B cell (primary cell): ENCODE measurements around the gene EXOC1. TPM values are rescaled to one million over a fixed set of nuclear protein-coding genes. Genes with fewer than 3 reads are reported as not detected.
A peak's percentile ranks its signal among the peaks of the same experiment; 100 is the strongest.

ENCODE experiments used
- ATAC-seq: fragments of 200-7000 bp; cut with Tn5 transposase; one replicate; pipeline ENCODE4 v1.10.0; 2021; ENCODE audit warnings: low read depth, mild to moderate bottlenecking, moderate number of reproducible peaks, moderate library complexity
- CTCF ChIA-PET: fragments of 350-600 bp; sonication (Branson Sonifier 250); formaldehyde crosslinking; loops from one replicate; lab custom pipeline; 2021; ENCODE audit warnings: antibody characterized with exemption, inconsistent platforms; lab: Charles Lee
- POLR2A ChIA-PET: fragments of 350-600 bp; sonication (Branson Sonifier 250); formaldehyde crosslinking; loops from one replicate; lab custom pipeline; 2021; ENCODE audit warnings: antibody characterized with exemption; lab: Charles Lee
- DNase-seq: peaks from one replicate; pipeline ENCODE4 v3.0.0; 2013
- H2AFZ ChIP-seq: 2 replicates; pipeline ENCODE4 v1.6.1; 2012; ENCODE audit warnings: mild to moderate bottlenecking, low read depth, low read length; ENCODE audit not compliant: insufficient read depth, poor library complexity, severe bottlenecking
- H3K27ac ChIP-seq, 2 donors: 1 replicate in 1 of 2; 2 replicates in 1 of 2; pipeline ENCODE4 v1.5.1; 2012 to 2013; ENCODE audit warnings: low read length in 2 of 2, mild to moderate bottlenecking in 2 of 2, moderate library complexity in 1 of 2
- H3K27me3 ChIP-seq, 4 experiments: fragments of 200-600 bp in 1 of 4; sonication (generic) in 1 of 4; replicated peaks in 1 of 4; 1 replicate in 2 of 4; 2 replicates in 2 of 4; pipeline versions ENCODE4 v1.6.1 to v1.7.0; 2013 to 2016; ENCODE audit warnings: low read length in 3 of 4, mild to moderate bottlenecking in 2 of 4, mixed read lengths in 1 of 4, moderate library complexity in 1 of 4; ENCODE audit not compliant: insufficient read depth in 4 of 4, control insufficient read depth in 3 of 4; ENCODE audit errors: control extremely low read depth in 1 of 4
- H3K36me3 ChIP-seq, 2 experiments: replicated peaks in 1 of 2; 1 replicate in 1 of 2; 2 replicates in 1 of 2; pipeline versions ENCODE4 v1.6.1 to v1.7.1; 2013; ENCODE audit warnings: low read length in 1 of 2; ENCODE audit not compliant: insufficient read depth in 2 of 2, control insufficient read depth in 1 of 2; ENCODE audit errors: control extremely low read depth in 1 of 2, extremely low read depth in 1 of 2
- H3K4me1 ChIP-seq, 2 donors: fragments of 200-600 bp in 1 of 2; sonication (generic) in 1 of 2; 1 replicate in 1 of 2; 2 replicates in 1 of 2; pipeline versions ENCODE4 v1.5.1 to v1.6.1; 2013 to 2017; ENCODE audit warnings: low read length in 2 of 2; ENCODE audit not compliant: control insufficient read depth in 2 of 2, insufficient read depth in 2 of 2
- H3K4me2 ChIP-seq: replicated peaks from 2 replicates; pipeline ENCODE3; 2012; ENCODE audit warnings: mild to moderate bottlenecking, low read depth, low read length; ENCODE audit not compliant: poor library complexity, severe bottlenecking
- H3K4me3 ChIP-seq, 5 experiments: fragments of 200-600 bp in 1 of 5; sonication (generic) in 1 of 5; 1 replicate in 3 of 5; 2 replicates in 2 of 5; pipeline versions ENCODE4 v1.5.1 to v1.7.0; 2011 to 2016; ENCODE audit warnings: low read length in 4 of 5, mild to moderate bottlenecking in 4 of 5, low read depth in 2 of 5, control low read depth in 1 of 5, moderate library complexity in 1 of 5; ENCODE audit not compliant: insufficient read depth in 1 of 5; ENCODE audit errors: control extremely low read depth in 1 of 5, extremely low read depth in 1 of 5
- H3K79me2 ChIP-seq: fragments of 200-600 bp; sonication (generic); one replicate; pipeline ENCODE4 v1.6.0; 2016; ENCODE audit warnings: low read length; ENCODE audit not compliant: control insufficient read depth, insufficient read depth
- H3K9ac ChIP-seq: fragments of 200-600 bp; sonication (generic); 2 replicates; pipeline ENCODE4 v1.6.1; 2017; ENCODE audit warnings: mild to moderate bottlenecking, low read length, moderate library complexity
- H3K9me3 ChIP-seq, 3 donors: one replicate each; pipeline versions ENCODE4 v1.6.1 to v1.7.1; 2013; ENCODE audit warnings: low read length in 2 of 3; ENCODE audit not compliant: control insufficient read depth in 2 of 3, insufficient read depth in 1 of 3; ENCODE audit errors: control extremely low read depth in 1 of 3
- H4K20me1 ChIP-seq: 2 replicates; pipeline ENCODE4 v1.6.0; 2012; ENCODE audit warnings: mild to moderate bottlenecking, low read length; ENCODE audit not compliant: insufficient read depth, control insufficient read depth, poor library complexity, severe bottlenecking
- H3K27ac Mint-ChIP-seq: one replicate; pipeline ENCODE4 v1.8.0; 2021; ENCODE audit warnings: mixed read lengths
- H3K27me3 Mint-ChIP-seq: one replicate; pipeline ENCODE4 v1.8.0; 2021; ENCODE audit warnings: mixed read lengths
- H3K4me1 Mint-ChIP-seq: one replicate; pipeline ENCODE4 v1.8.0; 2021; ENCODE audit warnings: mixed read lengths
- H3K4me3 Mint-ChIP-seq: one replicate; pipeline ENCODE4 v1.8.0; 2021; ENCODE audit warnings: mixed read lengths
- H3K9me3 Mint-ChIP-seq: one replicate; pipeline ENCODE4 v1.8.0; 2022; ENCODE audit warnings: mixed read lengths; ENCODE audit not compliant: insufficient read depth
- EZH2 ChIP-seq: IDR thresholded peaks from 2 replicates; pipeline ENCODE4 v1.6.1; 2012; ENCODE audit warnings: borderline replicate concordance, low read depth, mild to moderate bottlenecking, moderate library complexity, low read length; ENCODE audit not compliant: insufficient read depth, poor library complexity, severe bottlenecking
- WGBS: methylation state at CpG from one replicate; pipeline ENCODE4 v1.1.5; 2013; ENCODE audit warnings: missing lambda C conversion rate; ENCODE audit not compliant: insufficient coverage; 5-methylcytosine and 5-hydroxymethylcytosine counted together
- intact Hi-C: fragments of 100-400 bp; cut with micrococcal nuclease; formaldehyde crosslinking; loops from one replicate; pipeline ENCODE4 v1.10.0; 2022
- polyA plus RNA-seq: library from polyadenylated mRNA; depleted of rRNA; stranded (reverse); fragments of >200 nt; gene quantifications from 2 replicates; pipeline ENCODE4 v1.2.3, GENCODE V29; 2012
- total RNA-seq, 2 donors: library from RNA; stranded (reverse); fragments of 120-200 nt in 1 of 2; gene quantifications; 1 replicate in 1 of 2; 2 replicates in 1 of 2; pipeline versions ENCODE4 v1.2.3 to v1.2.4, GENCODE V29; 2013 to 2022
- TF ChIP-seq, protein P1 (sequence below): fragments of 200-600 bp; IDR thresholded peaks from one replicate; pipeline ENCODE4 v1.8.0; 2022; ENCODE audit warnings: antibody characterized with exemption, mild to moderate bottlenecking

EXOC1 gene
- total and polyA plus RNA-seq, 2 donors (not counting 1 experiment from before 2014, with no cell fraction given), result 10.0 to 42.5 TPM

DNA sequence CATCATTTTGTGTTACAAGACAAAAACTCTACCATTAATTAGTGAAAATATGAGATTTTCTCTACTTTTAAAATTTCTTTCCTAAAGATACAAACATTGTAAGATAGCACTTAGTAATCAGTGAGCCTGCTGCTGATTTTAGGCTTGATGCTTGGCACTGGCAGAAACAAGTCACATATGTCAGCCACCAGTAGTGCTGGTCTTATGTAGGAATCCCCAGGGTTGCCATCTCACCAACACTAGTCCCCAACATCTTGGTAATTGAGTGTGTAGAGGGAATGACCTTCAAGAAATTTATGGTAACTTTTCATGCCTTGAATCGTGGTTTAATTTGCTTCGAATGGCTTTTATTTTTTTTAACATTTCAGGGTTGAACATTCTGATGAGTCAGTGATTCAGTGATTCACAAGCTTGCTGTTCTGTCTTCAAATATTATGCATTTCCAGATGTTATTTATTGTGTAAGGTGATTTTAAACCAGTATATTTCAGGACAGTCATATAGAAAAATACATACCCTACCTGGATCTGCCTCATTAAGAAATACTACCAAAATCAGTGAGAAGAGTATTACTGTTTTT lies 11.9 kb downstream of the EXOC1 start:
- no peaks in the 10 kb centered on the region for H3K9me3 ChIP-seq
- Mint-ChIP-seq H3K27me3 (no peaks in the 10 kb centered on the region), H3K9me3 (no peaks in the 10 kb centered on the region), H3K4me3 (no peak overlapping the region), H3K4me1 (peaks cover 4% of the 10 kb centered on the region), H3K27ac (no peak overlapping the region)
- H3K9ac ChIP-seq, result no peak overlapping the region
- peaks cover 0 to 4% of the 10 kb centered on the region in 2 donors for H3K4me1 ChIP-seq
- H3K36me3 ChIP-seq, result peaks cover 21 to 53% of the 10 kb centered on the region in 2 experiments
- H3K27me3 ChIP-seq, result no peaks in the 10 kb centered on the region
- no peak overlapping the region for H2AFZ ChIP-seq
- ChIA-PET CTCF (interaction anchor here (0.6 to 4.6 kb wide), 9 partner anchors 11 to 553 kb away, joined by 3 to 27 read pairs (median 12); partner anchors contain the start of genes CEP135, EXOC1 and SRD5A3), POLR2A (no interaction called here)
- no peak overlapping the region for H3K4me3 ChIP-seq
- WGBS, result no CpG with 5 or more reads among the region's 2 CpGs
- H3K27ac ChIP-seq, result no peak overlapping the region
- H3K4me2 ChIP-seq, result no peak overlapping the region
- no peak for ATAC-seq
- no peak for DNase-seq
- H4K20me1 ChIP-seq, result peaks cover 5% of the 10 kb centered on the region
- intact Hi-C loops, result loop anchor here (5.0 kb wide), 1 partner anchor 323 kb away; no protein-coding TSS in a partner anchor
- TF ChIP-seq EZH2, result no peak
- TF ChIP-seq, protein P1, sequence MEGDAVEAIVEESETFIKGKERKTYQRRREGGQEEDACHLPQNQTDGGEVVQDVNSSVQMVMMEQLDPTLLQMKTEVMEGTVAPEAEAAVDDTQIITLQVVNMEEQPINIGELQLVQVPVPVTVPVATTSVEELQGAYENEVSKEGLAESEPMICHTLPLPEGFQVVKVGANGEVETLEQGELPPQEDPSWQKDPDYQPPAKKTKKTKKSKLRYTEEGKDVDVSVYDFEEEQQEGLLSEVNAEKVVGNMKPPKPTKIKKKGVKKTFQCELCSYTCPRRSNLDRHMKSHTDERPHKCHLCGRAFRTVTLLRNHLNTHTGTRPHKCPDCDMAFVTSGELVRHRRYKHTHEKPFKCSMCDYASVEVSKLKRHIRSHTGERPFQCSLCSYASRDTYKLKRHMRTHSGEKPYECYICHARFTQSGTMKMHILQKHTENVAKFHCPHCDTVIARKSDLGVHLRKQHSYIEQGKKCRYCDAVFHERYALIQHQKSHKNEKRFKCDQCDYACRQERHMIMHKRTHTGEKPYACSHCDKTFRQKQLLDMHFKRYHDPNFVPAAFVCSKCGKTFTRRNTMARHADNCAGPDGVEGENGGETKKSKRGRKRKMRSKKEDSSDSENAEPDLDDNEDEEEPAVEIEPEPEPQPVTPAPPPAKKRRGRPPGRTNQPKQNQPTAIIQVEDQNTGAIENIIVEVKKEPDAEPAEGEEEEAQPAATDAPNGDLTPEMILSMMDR, result no peak
- H3K79me2 ChIP-seq, result no peaks in the 10 kb centered on the region

DNA sequence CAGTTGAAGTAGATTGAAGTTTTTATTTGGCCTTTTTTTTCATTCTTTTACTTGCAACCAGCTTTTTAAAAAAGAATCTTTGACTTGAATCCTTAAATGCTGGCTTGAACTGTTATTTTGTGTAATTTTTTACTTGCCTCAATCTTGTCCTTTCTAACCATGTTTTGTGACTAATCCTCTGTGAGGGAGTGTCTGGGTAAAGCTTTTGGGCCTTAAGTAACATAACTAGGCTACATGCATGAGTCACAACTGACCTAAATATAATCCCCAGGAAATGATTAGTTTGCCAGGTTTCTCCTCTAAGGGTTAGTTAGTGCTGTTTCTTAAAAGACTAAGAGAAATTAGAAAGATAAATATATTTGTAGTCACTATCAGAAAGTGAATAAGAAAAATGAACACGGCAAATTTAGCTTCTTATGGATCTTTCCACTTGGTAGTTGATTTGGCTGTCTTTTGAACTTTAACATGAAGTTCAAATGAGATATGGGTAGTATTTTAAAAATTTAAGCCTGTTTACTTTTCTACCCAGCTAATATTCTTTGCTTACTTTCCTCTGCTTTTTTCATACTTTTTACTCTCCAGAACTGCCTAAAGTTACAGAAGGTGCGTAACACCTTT lies 13.0 kb downstream of the EXOC1 start:
- no peak for ATAC-seq
- Histone ChIP-seq H2AFZ (no peak overlapping the region), H3K4me3 (no peak overlapping the region), H3K4me2 (no peak overlapping the region), H3K79me2 (no peaks in the 10 kb centered on the region), H3K27me3 (no peaks in the 10 kb centered on the region), H4K20me1 (peaks cover 5% of the 10 kb centered on the region), H3K9ac (no peak overlapping the region), H3K4me1 (peaks cover 0 to 4% of the 10 kb centered on the region in 2 donors), H3K27ac (peak overlapping the region in 1 of 2 donors; percentile 26), H3K9me3 (no peaks in the 10 kb centered on the region), H3K36me3 (peaks cover 22 to 54% of the 10 kb centered on the region in 2 experiments)
- ChIA-PET POLR2A (no interaction called here), CTCF (interaction anchor here (0.7 to 4.6 kb wide), 15 partner anchors 10 to 682 kb away, joined by 3 to 27 read pairs (median 4); partner anchors contain the start of genes CEP135, EXOC1 and SRD5A3)
- TF ChIP-seq, protein P1, result no peak
- no peak for TF ChIP-seq EZH2
- WGBS, result no CpG with 5 or more reads among the region's 2 CpGs
- peaks cover 4% of the 10 kb centered on the region for H3K4me1 Mint-ChIP-seq
- no peak for DNase-seq
- intact Hi-C loops, result loop anchor here (1.0 to 5.0 kb wide), 2 partner anchors 324 to 554 kb away; no protein-coding TSS in a partner anchor
- H3K27ac Mint-ChIP-seq, result no peak overlapping the region
- H3K27me3 Mint-ChIP-seq, result no peaks in the 10 kb centered on the region
- H3K9me3 Mint-ChIP-seq, result no peaks in the 10 kb centered on the region
- no peak overlapping the region for H3K4me3 Mint-ChIP-seq
